ENCODE data around the gene EARS2. TPM values are rescaled to one million over a fixed set of nuclear protein-coding genes. Genes with fewer than 3 reads are reported as not detected.

The EARS2 gene
- total RNA-seq, 1 experiment from 2014 or later = 50.1 TPM

- Histone ChIP-seq H3K14ac (ENCODE audit: insufficient read depth, low read length) (no peak overlapping the region), H3T11ph (ENCODE audit: low read length) (no peak overlapping the region), H3K79me1 (ENCODE audit: insufficient read depth, low read depth, low read length, poor library complexity, severe bottlenecking) (no peaks in the 10 kb centered on the region), H3K23me2 (ENCODE audit: insufficient read length, low read depth, low read length, poor library complexity, severe bottlenecking) (peaks cover 4% of the 10 kb centered on the region), H3K27ac (ENCODE audit: insufficient read length, low read depth, low read length) (no peak overlapping the region), H4K91ac (ENCODE audit: insufficient read length, low read depth, low read length) (no peak overlapping the region), H2AFZ (ENCODE audit: low read length) (no peak overlapping the region), H3K9ac (ENCODE audit: extremely low read depth, insufficient read length, low read length) (no peak overlapping the region), H3K23ac (ENCODE audit: insufficient read length, low read depth, low read length) (no peak overlapping the region), H3K56ac (ENCODE audit: insufficient read length, low read depth, low read length) (no peak overlapping the region), H2BK15ac (ENCODE audit: low read depth, low read length) (no peak overlapping the region), H3K79me2 (ENCODE audit: insufficient read depth, low read length) (peaks cover 2% of the 10 kb centered on the region; the same call in 1 of the 2 replicates), H3K27me3 (ENCODE audit: insufficient read depth, low read length) (no peaks in the 10 kb centered on the region), H2BK20ac (ENCODE audit: low read depth, low read length, poor library complexity, severe bottlenecking) (no peak overlapping the region), H4K20me1 (ENCODE audit: control insufficient read depth, insufficient read depth, insufficient read length) (no peaks in the 10 kb centered on the region), H2BK12ac (ENCODE audit: insufficient read length, low read depth, low read length) (no peak overlapping the region), H2BK5ac (ENCODE audit: insufficient read length, low read length) (no peak overlapping the region), H3K4ac (ENCODE audit: low read depth, low read length) (no peak overlapping the region), H2BK120ac (ENCODE audit: low read depth, low read length, poor library complexity, severe bottlenecking) (no peak overlapping the region), H3K4me1 (ENCODE audit: insufficient read depth, low read length) (no peaks in the 10 kb centered on the region), H4K8ac (replicated peaks; ENCODE audit: insufficient read length, low read depth, low read length) (no peak overlapping the region), H3K9me3 (ENCODE audit: control insufficient read depth, low read depth, low read length) (no peaks in the 10 kb centered on the region), H2AK5ac (ENCODE audit: insufficient read length, low read length) (no peak overlapping the region), H4K5ac (ENCODE audit: insufficient read length, low read depth, low read length) (no peak overlapping the region), H3K4me2 (ENCODE audit: insufficient read depth, insufficient read length, low read length) (no peak overlapping the region), H3K18ac (ENCODE audit: insufficient read length, low read depth, low read length) (no peak overlapping the region)
- DNase-seq = no peak
- Mint-ChIP-seq H3K9me3 (no peaks in the 10 kb centered on the region; a peak in 1 of 5 replicates), H3K4me1 (no peaks in the 10 kb centered on the region), H3K27me3 (ENCODE audit: low read depth) (no peaks in the 10 kb centered on the region), H3K4me3 (no peak overlapping the region), H3K27ac (no peak overlapping the region; a peak in 2 of 7 replicates), H3K36me3 (ENCODE audit: insufficient read depth in 1 of 3, low read depth in 3 of 3) (peaks cover 5 to 28% (median 10%) of the 10 kb centered on the region in 3 experiments; a peak in 6 of 7 replicates)
- WGBS (ENCODE audit: extremely low coverage, insufficient read length, low lambda C conversion rate) = no CpG with 5 or more reads among the region's 7 CpGs
- no peak for TF ChIP-seq CTCF (conservative IDR thresholded peaks at IDR 0.05)
Observed at GRCh38 chr16:23514381-23515152, 42.6 kb downstream of the EARS2 start.

Measured in H9 (cell line).